H1 (cell line): ENCODE data around the gene FBXO11. TPM values are rescaled to one million over a fixed set of nuclear protein-coding genes. Genes with fewer than 3 reads are reported as not detected.

Source experiments
- CTCF ChIA-PET: fragments of 300-600 bp; sonication (Branson Sonifier 250); formaldehyde crosslinking; loops from one replicate; lab custom pipeline; 2021; ENCODE audit not compliant: partially characterized antibody; lab: Charles Lee
- POLR2A ChIA-PET: fragments of 300-600 bp; sonication (Branson Sonifier 250); formaldehyde crosslinking; loops from one replicate; lab custom pipeline; 2021; ENCODE audit warnings: inconsistent platforms; ENCODE audit not compliant: partially characterized antibody; lab: Charles Lee
- DNase-seq, 2 experiments: peaks; one replicate each; pipeline versions ENCODE4 v3.0.0 to v3.0.0-alpha.2; 2010 to 2022; ENCODE audit warnings: low spot score in 2 of 2, low read depth in 1 of 2, mixed read lengths in 1 of 2
- FAIRE-seq: peaks from 2 replicates; lab custom pipeline; 2011; peaks lifted over from hg19 to GRCh38; lab: Jason Lieb, UNC
- H2AFZ ChIP-seq: 2 replicates; pipeline ENCODE4 v1.8.1; 2012; ENCODE audit warnings: low read length, inconsistent platforms
- H2AK5ac ChIP-seq: 2 replicates; pipeline ENCODE4 v1.6.1; 2013; ENCODE audit warnings: low read depth, low read length
- H2BK120ac ChIP-seq: replicated peaks from 2 replicates; pipeline ENCODE3; 2013; ENCODE audit warnings: low read depth, low read length, inconsistent platforms
- H2BK12ac ChIP-seq: 2 replicates; pipeline ENCODE4 v1.6.1; 2013; ENCODE audit warnings: low read depth, low read length
- H2BK15ac ChIP-seq: 2 replicates; pipeline ENCODE4 v1.6.1; 2013; ENCODE audit warnings: low read length
- H2BK20ac ChIP-seq: 2 replicates; pipeline ENCODE4 v1.6.1; 2013; ENCODE audit warnings: low read length
- H2BK5ac ChIP-seq: 2 replicates; pipeline ENCODE4 v1.6.1; 2013; ENCODE audit warnings: low read depth, low read length
- H3K14ac ChIP-seq: 2 replicates; pipeline ENCODE4 v1.6.1; 2013; ENCODE audit warnings: inconsistent platforms; ENCODE audit not compliant: insufficient read length
- H3K18ac ChIP-seq: 2 replicates; pipeline ENCODE4 v1.6.1; 2013; ENCODE audit warnings: low read length; ENCODE audit errors: extremely low read depth
- H3K23ac ChIP-seq: 2 replicates; pipeline ENCODE4 v1.6.1; 2013; ENCODE audit warnings: inconsistent platforms; ENCODE audit not compliant: insufficient read length
- H3K23me2 ChIP-seq: 2 replicates; pipeline ENCODE4 v1.6.1; 2013; ENCODE audit warnings: low read depth, low read length
- H3K27ac ChIP-seq: 2 replicates; pipeline ENCODE4 v1.6.1; 2011; ENCODE audit warnings: low read depth, low read length, inconsistent platforms
- H3K27me3 ChIP-seq, 4 experiments: replicated peaks in 1 of 4; 1 replicate in 1 of 4; 2 replicates in 3 of 4; pipeline versions ENCODE4 v1.6.1 to v1.8.1; 2011 to 2013; ENCODE audit warnings: low read length in 3 of 4, mild to moderate bottlenecking in 3 of 4, inconsistent platforms in 2 of 4, mixed read lengths in 2 of 4, moderate library complexity in 1 of 4; ENCODE audit not compliant: control insufficient read depth in 3 of 4, insufficient read depth in 3 of 4; ENCODE audit errors: extremely low read depth in 1 of 4
- H3K36me3 ChIP-seq, 4 experiments: 2 replicates each; pipeline versions ENCODE4 v1.6.1 to v1.8.1; 2011 to 2013; ENCODE audit warnings: mild to moderate bottlenecking in 4 of 4, low read length in 3 of 4, moderate library complexity in 2 of 4, control low read depth in 1 of 4, inconsistent platforms in 1 of 4; ENCODE audit not compliant: insufficient read depth in 4 of 4, control insufficient read depth in 2 of 4
- H3K4ac ChIP-seq: replicated peaks from 2 replicates; pipeline ENCODE3; 2013; ENCODE audit warnings: low read length, low read depth, mixed read lengths, inconsistent platforms; ENCODE audit not compliant: insufficient read length
- H3K4me1 ChIP-seq, 4 experiments: replicated peaks in 1 of 4; 1 replicate in 1 of 4; 2 replicates in 3 of 4; pipeline versions ENCODE4 v1.6.1 to v1.8.1; 2011 to 2013; ENCODE audit warnings: low read length in 3 of 4, inconsistent platforms in 2 of 4, mixed read lengths in 1 of 4; ENCODE audit not compliant: insufficient read depth in 4 of 4, control insufficient read depth in 3 of 4
- H3K4me2 ChIP-seq, 2 experiments: 2 replicates each; pipeline versions ENCODE4 v1.6.1 to v1.8.1; 2011 to 2013; ENCODE audit warnings: low read depth in 2 of 2, low read length in 2 of 2, control low read depth in 1 of 2, inconsistent platforms in 1 of 2, mild to moderate bottlenecking in 1 of 2; ENCODE audit not compliant: insufficient read depth in 1 of 2
- H3K4me3 ChIP-seq, 4 experiments: fragments of 200-600, 300-600 bp in 1 of 4; sonication (generic), shearing (Covaris generic), sonication (Bioruptor Twin) in 1 of 4; 2 replicates each; pipeline versions ENCODE4 v1.5.1 to v1.8.1; 2011 to 2016; ENCODE audit warnings: low read length in 4 of 4, low read depth in 3 of 4, control low read depth in 2 of 4, inconsistent platforms in 2 of 4, mild to moderate bottlenecking in 2 of 4, mixed read lengths in 1 of 4, moderate library complexity in 1 of 4; ENCODE audit not compliant: insufficient read depth in 2 of 4; ENCODE audit errors: extremely low read depth in 1 of 4
- H3K56ac ChIP-seq: replicated peaks from 2 replicates; pipeline ENCODE3; 2013; ENCODE audit warnings: low read depth, mild to moderate bottlenecking, mixed read lengths, low read length, inconsistent platforms; ENCODE audit not compliant: insufficient read length
- H3K79me1 ChIP-seq: 2 replicates; pipeline ENCODE4 v1.6.1; 2013; ENCODE audit warnings: low read depth, low read length, control low read depth
- H3K79me2 ChIP-seq, 2 experiments: 2 replicates each; pipeline versions ENCODE4 v1.6.1 to v1.8.1; 2012 to 2013; ENCODE audit warnings: low read length in 2 of 2, mild to moderate bottlenecking in 2 of 2, inconsistent platforms in 1 of 2; ENCODE audit not compliant: insufficient read depth in 2 of 2, control insufficient read depth in 1 of 2
- H3K9ac ChIP-seq, 4 experiments: replicated peaks in 1 of 4; 1 replicate in 1 of 4; 2 replicates in 3 of 4; pipeline versions ENCODE4 v1.6.1 to v1.8.1; 2011 to 2013; ENCODE audit warnings: low read depth in 3 of 4, low read length in 3 of 4, control low read depth in 2 of 4, mild to moderate bottlenecking in 2 of 4, moderate library complexity in 2 of 4, inconsistent platforms in 1 of 4; ENCODE audit errors: extremely low read depth in 1 of 4
- H3K9me3 ChIP-seq, 2 experiments: 2 replicates each; pipeline versions ENCODE4 v1.6.1 to v1.8.1; 2012 to 2013; ENCODE audit warnings: mild to moderate bottlenecking in 2 of 2, moderate library complexity in 2 of 2, control low read depth in 1 of 2, inconsistent platforms in 1 of 2, low read depth in 1 of 2, low read length in 1 of 2, mixed read lengths in 1 of 2; ENCODE audit not compliant: insufficient read depth in 2 of 2
- H4K20me1 ChIP-seq, 2 experiments: replicated peaks in 1 of 2; 2 replicates each; pipeline versions ENCODE3 to v1.8.1; 2011 to 2013; ENCODE audit warnings: inconsistent platforms in 2 of 2, low read length in 2 of 2, mild to moderate bottlenecking in 1 of 2; ENCODE audit not compliant: insufficient read depth in 2 of 2, control insufficient read depth in 1 of 2
- H4K5ac ChIP-seq: 2 replicates; pipeline ENCODE4 v1.6.1; 2013; ENCODE audit warnings: low read length, low read depth, mixed read lengths, inconsistent platforms; ENCODE audit not compliant: insufficient read length
- H4K8ac ChIP-seq: 2 replicates; pipeline ENCODE4 v1.8.0; 2013; ENCODE audit warnings: mild to moderate bottlenecking, moderate library complexity, low read length, inconsistent platforms; ENCODE audit not compliant: insufficient read depth; ENCODE audit errors: extremely low read depth
- H4K91ac ChIP-seq: replicated peaks from 2 replicates; pipeline ENCODE3; 2013; ENCODE audit warnings: low read length, mixed read lengths, inconsistent platforms; ENCODE audit not compliant: insufficient read length
- ATF3 ChIP-seq: IDR thresholded peaks from 2 replicates; pipeline ENCODE4 v1.6.1; 2011; ENCODE audit warnings: low read depth, mild to moderate bottlenecking, low read length; ENCODE audit not compliant: insufficient read depth
- BRCA1 ChIP-seq: IDR thresholded peaks from 2 replicates; pipeline ENCODE4 v1.6.1; 2012; ENCODE audit warnings: low read depth, low read length, improper control_type of control experiment
- EP300 ChIP-seq, 2 experiments: IDR thresholded peaks; 1 replicate in 1 of 2; 2 replicates in 1 of 2; pipeline ENCODE4 v1.6.1; 2011 to 2012; ENCODE audit warnings: low read depth in 2 of 2, low read length in 2 of 2, mild to moderate bottlenecking in 2 of 2, borderline replicate concordance in 1 of 2, inconsistent platforms in 1 of 2, moderate library complexity in 1 of 2
- FOSL1 ChIP-seq: IDR thresholded peaks from 2 replicates; pipeline ENCODE4 v1.6.1; 2011; ENCODE audit warnings: mild to moderate bottlenecking, low read depth, low read length, moderate library complexity; ENCODE audit not compliant: insufficient read depth
- KDM1A ChIP-seq: fragments of 200-600, 300-600 bp; sonication (generic); IDR thresholded peaks from 2 replicates; pipeline ENCODE4 v1.7.1; 2016; ENCODE audit warnings: mild to moderate bottlenecking, low read length, borderline replicate concordance
- KDM4A ChIP-seq: IDR thresholded peaks from one replicate; pipeline ENCODE4 v1.7.1; 2012; ENCODE audit warnings: low read depth, mild to moderate bottlenecking, moderate library complexity, low read length, inconsistent platforms; ENCODE audit not compliant: severe bottlenecking
- MAFK ChIP-seq: IDR thresholded peaks from 2 replicates; pipeline ENCODE4 v1.6.1; 2012; ENCODE audit warnings: low read depth, mild to moderate bottlenecking, improper control_type of control experiment, low read length
- NANOG ChIP-seq: IDR thresholded peaks from 2 replicates; pipeline ENCODE4 v1.6.1; 2011; ENCODE audit warnings: low read length, low read depth, mild to moderate bottlenecking, inconsistent platforms; ENCODE audit not compliant: insufficient read depth, poor library complexity, severe bottlenecking
- POU5F1 ChIP-seq: IDR thresholded peaks from 2 replicates; pipeline ENCODE4 v1.6.1; 2011; ENCODE audit warnings: low read depth, mild to moderate bottlenecking, low read length, moderate library complexity
- RBBP5 ChIP-seq: IDR thresholded peaks from 2 replicates; pipeline ENCODE4 v1.7.1; 2012; ENCODE audit warnings: low read depth, mild to moderate bottlenecking, inconsistent platforms, low read length, moderate library complexity, borderline replicate concordance
- SIRT6 ChIP-seq: IDR thresholded peaks from one replicate; pipeline ENCODE4 v1.7.1; 2012; ENCODE audit warnings: low read length, inconsistent platforms
- SP4 ChIP-seq: IDR thresholded peaks from 2 replicates; pipeline ENCODE4 v1.6.1; 2012; ENCODE audit warnings: low read length, inconsistent platforms
- TAF1 ChIP-seq: IDR thresholded peaks from 2 replicates; pipeline ENCODE4 v1.6.1; 2011; ENCODE audit warnings: mild to moderate bottlenecking, low read depth, low read length
- TCF12 ChIP-seq: IDR thresholded peaks from 2 replicates; pipeline ENCODE4 v1.6.1; 2011; ENCODE audit warnings: low read depth, mild to moderate bottlenecking, low read length
- WGBS, 2 experiments: shearing (Covaris generic) in 1 of 2; methylation state at CpG; one replicate each; pipeline versions ENCODE4 v1.1.6 to v1.1.7; 2013 to 2015; ENCODE audit warnings: low lambda C conversion rate in 2 of 2, mixed read lengths in 2 of 2, inconsistent platforms in 1 of 2, low coverage in 1 of 2, missing lambda C conversion rate in 1 of 2; ENCODE audit not compliant: insufficient replicate concordance in 2 of 2, insufficient coverage in 1 of 2, insufficient read length in 1 of 2; ENCODE audit errors: extremely low coverage in 1 of 2, missing lambda C conversion rate in 1 of 2; 5-methylcytosine and 5-hydroxymethylcytosine counted together
- polyA plus RNA-seq, 7 experiments: library from polyadenylated mRNA; depleted of rRNA in 3 of 7; stranded (reverse) in 5 of 7; unstranded in 2 of 7; fragments of >200 nt in 5 of 7; fragments of 200-250 nt in 2 of 7; gene quantifications; 1 replicate in 5 of 7; 2 replicates in 1 of 7; 4 replicates in 1 of 7; pipeline versions ENCODE4 v1.2.1 to v1.2.3, GENCODE V29; 2011 to 2013; ENCODE audit warnings: missing spikeins in 2 of 7, mixed read lengths in 2 of 7
- total RNA-seq: library from RNA; stranded (reverse); fragmentation: NEBNext Ultra II Directional; extraction: Animal tissue kit (Norgen Biotek cat#: 25700); gene quantifications from 2 replicates; pipeline ENCODE4 v1.2.1, GENCODE V29; 2021

The FBXO11 gene
- total and polyA plus RNA-seq, 2 of the 8 experiments (the other 6 are each of a cell fraction or from before 2014, with no cell fraction given), result 21.7 to 57.3 TPM

GRCh38 chr2:47833516-47833968, 72.8 kb downstream of the FBXO11 start:
- no peak for DNase-seq
- Histone ChIP-seq H3K4me3 (no peak overlapping the region), H3K27ac (no peak overlapping the region), H2AK5ac (no peak overlapping the region), H3K14ac (no peak overlapping the region), H3K56ac (no peak overlapping the region), H4K91ac (no peak overlapping the region), H2BK15ac (no peak overlapping the region), H3K79me1 (no peaks in the 10 kb centered on the region), H3K27me3 (no peaks in the 10 kb centered on the region), H2AFZ (no peak overlapping the region), H2BK12ac (no peak overlapping the region), H3K18ac (no peak overlapping the region), H4K20me1 (peaks cover 0 to 2% of the 10 kb centered on the region in 2 experiments), H3K4ac (no peak overlapping the region), H3K4me1 (no peaks in the 10 kb centered on the region), H3K23ac (no peak overlapping the region), H3K9me3 (no peaks in the 10 kb centered on the region), H3K36me3 (peaks cover 3 to 77% (median 29%) of the 10 kb centered on the region in 4 experiments), H4K5ac (no peak overlapping the region), H3K9ac (no peak overlapping the region), H3K23me2 (no peaks in the 10 kb centered on the region), H4K8ac (no peak overlapping the region), H3K79me2 (no peaks in the 10 kb centered on the region), H3K4me2 (no peak overlapping the region), H2BK20ac (no peak overlapping the region), H2BK5ac (no peak overlapping the region), H2BK120ac (no peak overlapping the region)
- POLR2A ChIA-PET, result interaction anchor here (0.5 to 1.2 kb wide), 2 partner anchors 18 to 537 kb away, joined by 3 to 4 read pairs; no protein-coding TSS in a partner anchor
- CTCF ChIA-PET, result no interaction called here
- WGBS, 2 experiments, result 95% methylated on average over 2 of the region's 2 CpGs; no CpG with 5 or more reads in 1 of the 2 experiments
- no peak for FAIRE-seq
- TF ChIP-seq TCF12 (no peak), TAF1 (no peak), SIRT6 (no peak), KDM1A (no peak), NANOG (no peak), POU5F1 (no peak), ATF3 (no peak), MAFK (no peak), BRCA1 (no peak), KDM4A (no peak), FOSL1 (no peak), EP300 (IDR thresholded peaks at IDR 0.05; ENCODE audit: borderline replicate concordance in 1 of 2, low read depth in 2 of 2, low read length in 2 of 2) (no peak), SP4 (no peak), RBBP5 (no peak)
